ENCODE measurements around the gene CREB3L2.

GRCh38 chr7:137989590-137989989 is 12.3 kb downstream of the CREB3L2 start:
- TF ChIP-seq, protein P1, sequence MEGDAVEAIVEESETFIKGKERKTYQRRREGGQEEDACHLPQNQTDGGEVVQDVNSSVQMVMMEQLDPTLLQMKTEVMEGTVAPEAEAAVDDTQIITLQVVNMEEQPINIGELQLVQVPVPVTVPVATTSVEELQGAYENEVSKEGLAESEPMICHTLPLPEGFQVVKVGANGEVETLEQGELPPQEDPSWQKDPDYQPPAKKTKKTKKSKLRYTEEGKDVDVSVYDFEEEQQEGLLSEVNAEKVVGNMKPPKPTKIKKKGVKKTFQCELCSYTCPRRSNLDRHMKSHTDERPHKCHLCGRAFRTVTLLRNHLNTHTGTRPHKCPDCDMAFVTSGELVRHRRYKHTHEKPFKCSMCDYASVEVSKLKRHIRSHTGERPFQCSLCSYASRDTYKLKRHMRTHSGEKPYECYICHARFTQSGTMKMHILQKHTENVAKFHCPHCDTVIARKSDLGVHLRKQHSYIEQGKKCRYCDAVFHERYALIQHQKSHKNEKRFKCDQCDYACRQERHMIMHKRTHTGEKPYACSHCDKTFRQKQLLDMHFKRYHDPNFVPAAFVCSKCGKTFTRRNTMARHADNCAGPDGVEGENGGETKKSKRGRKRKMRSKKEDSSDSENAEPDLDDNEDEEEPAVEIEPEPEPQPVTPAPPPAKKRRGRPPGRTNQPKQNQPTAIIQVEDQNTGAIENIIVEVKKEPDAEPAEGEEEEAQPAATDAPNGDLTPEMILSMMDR (IDR thresholded peaks at IDR 0.05), result no peak
- no peak for TF ChIP-seq POLR2A (IDR thresholded peaks at IDR 0.05)

Data from suprapubic skin (tissue), 3 donors.